8988T (cell line): ENCODE measurements around the gene TRIM66.

ENCODE experiments used
- DNase-seq: peaks from one replicate; pipeline ENCODE4 v3.0.0; 2011

TRIM66 gene

GRCh38 chr11:8682303-8683114, at the start of gene TRIM66, which contains the start of gene RPL27A:
TRIM66 (minus strand) TSS chr11:8682665; CDS start chr11:8672274, 10,391 bp downstream.
RPL27A (plus strand) TSS chr11:8682792; CDS start chr11:8682814, 22 bp downstream.
- no peak for DNase-seq

GRCh38 chr11:8731647-8732323, 49.3 kb upstream of the TRIM66 start:
- DNase-seq = no peak

GRCh38 chr11:8730697-8731020, 48.2 kb upstream of the TRIM66 start:
- DNase-seq = no peak

GRCh38 chr11:8729837-8730696, 47.6 kb upstream of the TRIM66 start:
- DNase-seq = no peak

GRCh38 chr11:8729067-8729466, 46.6 kb upstream of the TRIM66 start:
- DNase-seq = no peak

- no peak for DNase-seq
Measured at GRCh38 chr11:8728563-8728962, 46.1 kb upstream of the TRIM66 start.

- DNase-seq = no peak
Measured at GRCh38 chr11:8726395-8726794, 43.9 kb upstream of the TRIM66 start.

GRCh38 chr11:8724682-8725081, 42.2 kb upstream of the TRIM66 start:
- DNase-seq = no peak

GRCh38 chr11:8723711-8724110, 41.2 kb upstream of the TRIM66 start:
- no peak for DNase-seq

- no peak for DNase-seq
Measured at GRCh38 chr11:8722809-8723208, 40.3 kb upstream of the TRIM66 start.

- DNase-seq = no peak
Measured at GRCh38 chr11:8721609-8722500, 39.4 kb upstream of the TRIM66 start.

GRCh38 chr11:8720868-8721608, 38.6 kb upstream of the TRIM66 start:
- DNase-seq = no peak

- DNase-seq = no peak
Measured at GRCh38 chr11:8720352-8720751, 37.9 kb upstream of the TRIM66 start.

GRCh38 chr11:8719721-8720120, 37.3 kb upstream of the TRIM66 start:
- no peak for DNase-seq

- DNase-seq = peak; percentile 85
Measured at GRCh38 chr11:8719211-8719649, 36.8 kb upstream of the TRIM66 start.

- no peak for DNase-seq
Measured at GRCh38 chr11:8717876-8718753, 35.6 kb upstream of the TRIM66 start.

- DNase-seq = no peak
Measured at GRCh38 chr11:8717544-8717875, 35.0 kb upstream of the TRIM66 start.

- DNase-seq = no peak
Measured at GRCh38 chr11:8715501-8715900, 33.0 kb upstream of the TRIM66 start.

GRCh38 chr11:8714622-8715225, 32.3 kb upstream of the TRIM66 start:
- DNase-seq = no peak

- no peak for DNase-seq
Measured at GRCh38 chr11:8713760-8714454, 31.4 kb upstream of the TRIM66 start.
